ENCODE data around the gene AGMO.

Gene AGMO

GRCh38 chr7:15291699-15292098 lies 270.1 kb downstream of the AGMO start:
- no peaks in the 10 kb centered on the region for H3F3A ChIP-seq (ENCODE audit: insufficient read depth)
- H4K20me1 ChIP-seq (ENCODE audit: low read depth, low read length): no peaks in the 10 kb centered on the region
- no peaks in the 10 kb centered on the region for H3K36me3 ChIP-seq (ENCODE audit: low read length)
- no peak overlapping the region for H3K4me2 ChIP-seq (ENCODE audit: low read depth, low read length, poor library complexity, severe bottlenecking)
- H3K9me3 ChIP-seq (ENCODE audit: insufficient read depth, low read length): no peaks in the 10 kb centered on the region
- H3K9ac ChIP-seq (ENCODE audit: low read length): no peak overlapping the region
- H3K27me3 ChIP-seq (ENCODE audit: low read length): no peaks in the 10 kb centered on the region
- H2AFZ ChIP-seq (ENCODE audit: low read depth, low read length, severe bottlenecking): no peak overlapping the region
- H3K4me3 ChIP-seq (ENCODE audit: insufficient read depth, low read length, poor library complexity, severe bottlenecking): no peak overlapping the region
- no peaks in the 10 kb centered on the region for H3K79me2 ChIP-seq (ENCODE audit: insufficient read depth, low read length)
- TF ChIP-seq EZH2phosphoT487 (conservative IDR thresholded peaks at IDR 0.05; ENCODE audit: low read length) (no peak), CTCF (IDR thresholded peaks at IDR 0.05; ENCODE audit: insufficient read depth, low read length, poor library complexity, severe bottlenecking) (no peak)
- no peak overlapping the region for H3K27ac ChIP-seq (ENCODE audit: low read depth, low read length)
- no peaks in the 10 kb centered on the region for H3K9me2 ChIP-seq (replicated peaks; ENCODE audit: insufficient read depth, low read length)

GRCh38 chr7:15288741-15289140 lies 273.1 kb downstream of the AGMO start:
- no peak for TF ChIP-seq CTCF (IDR thresholded peaks at IDR 0.05; ENCODE audit: insufficient read depth, low read length, poor library complexity, severe bottlenecking)
- Histone ChIP-seq H3K9me3 (ENCODE audit: insufficient read depth, low read length) (no peaks in the 10 kb centered on the region), H3F3A (ENCODE audit: insufficient read depth) (no peaks in the 10 kb centered on the region)

GRCh38 chr7:15284396-15284795 lies 277.4 kb downstream of the AGMO start:
- TF ChIP-seq CTCF (IDR thresholded peaks at IDR 0.05; ENCODE audit: insufficient read depth, low read length, poor library complexity, severe bottlenecking) (no peak), EZH2phosphoT487 (conservative IDR thresholded peaks at IDR 0.05; ENCODE audit: low read length) (no peak)
- H3K36me3 ChIP-seq (ENCODE audit: low read length): no peaks in the 10 kb centered on the region
- H3K9ac ChIP-seq (ENCODE audit: low read length): no peak overlapping the region
- no peaks in the 10 kb centered on the region for H3K79me2 ChIP-seq (ENCODE audit: insufficient read depth, low read length)
- no peak overlapping the region for H3K27ac ChIP-seq (ENCODE audit: low read depth, low read length)
- 0 out of 2 replicates have a peak, but pooled peaks cover 5% of the 10 kb centered on the region for H3K9me2 ChIP-seq (replicated peaks; ENCODE audit: insufficient read depth, low read length)
- H4K20me1 ChIP-seq (ENCODE audit: low read depth, low read length): no peaks in the 10 kb centered on the region
- H3K4me2 ChIP-seq (ENCODE audit: low read depth, low read length, poor library complexity, severe bottlenecking): no peak overlapping the region
- no peaks in the 10 kb centered on the region for H3K27me3 ChIP-seq (ENCODE audit: low read length)
- H3K9me3 ChIP-seq (ENCODE audit: insufficient read depth, low read length): no peaks in the 10 kb centered on the region
- H3F3A ChIP-seq (ENCODE audit: insufficient read depth): no peaks in the 10 kb centered on the region
- H2AFZ ChIP-seq (ENCODE audit: low read depth, low read length, severe bottlenecking): no peak overlapping the region
- H3K4me3 ChIP-seq (ENCODE audit: insufficient read depth, low read length, poor library complexity, severe bottlenecking): no peak overlapping the region

More at GRCh38 chr7:15288741-15289140, 273.1 kb downstream of the AGMO start:
- H3K36me3 ChIP-seq (ENCODE audit: low read length): no peaks in the 10 kb centered on the region
- no peaks in the 10 kb centered on the region for H4K20me1 ChIP-seq (ENCODE audit: low read depth, low read length)
- H3K27ac ChIP-seq (ENCODE audit: low read depth, low read length): no peak overlapping the region
- H3K79me2 ChIP-seq (ENCODE audit: insufficient read depth, low read length): no peaks in the 10 kb centered on the region
- H3K9ac ChIP-seq (ENCODE audit: low read length): no peak overlapping the region
- 0 out of 2 replicates have a peak, but pooled peaks cover 5% of the 10 kb centered on the region for H3K9me2 ChIP-seq (replicated peaks; ENCODE audit: insufficient read depth, low read length)
- no peak overlapping the region for H2AFZ ChIP-seq (ENCODE audit: low read depth, low read length, severe bottlenecking)
- no peak overlapping the region for H3K4me3 ChIP-seq (ENCODE audit: insufficient read depth, low read length, poor library complexity, severe bottlenecking)
- no peak overlapping the region for H3K4me2 ChIP-seq (ENCODE audit: low read depth, low read length, poor library complexity, severe bottlenecking)
- no peaks in the 10 kb centered on the region for H3K27me3 ChIP-seq (ENCODE audit: low read length)

Data from SU-DHL-6 (cell line).